HepG2 (cell line): Measurements from ENCODE around the gene FMNL1. TPM values are rescaled to one million over a fixed set of nuclear protein-coding genes. Genes with fewer than 3 reads are reported as not detected.

Experiments
- DDIT3 ChIP-seq: sonication (generic); formaldehyde crosslinking; IDR thresholded peaks from 2 replicates; pipeline ENCODE4 v1.4.0; 2020; ENCODE audit warnings: mild to moderate bottlenecking, missing genetic modification reagents
- DNMT3B ChIP-seq: conservative IDR thresholded peaks from 2 replicates; pipeline ENCODE4 v1.6.1; 2016; ENCODE audit warnings: missing biosample characterization, control low read depth
- E2F2 ChIP-seq: sonication (generic); formaldehyde crosslinking; IDR thresholded peaks from 2 replicates; pipeline ENCODE4 v1.4.0; 2020; ENCODE audit warnings: missing genetic modification reagents, borderline replicate concordance
- FOXM1 ChIP-seq: sonication (generic); formaldehyde crosslinking; IDR thresholded peaks from 2 replicates; pipeline ENCODE4 v1.5.0; 2020; ENCODE audit warnings: missing genetic modification reagents
- IRX3 ChIP-seq: sonication (generic); formaldehyde crosslinking; IDR thresholded peaks from 2 replicates; pipeline ENCODE4 v1.8.1; 2023; ENCODE audit warnings: mild to moderate bottlenecking, low read depth, missing genetic modification reagents, borderline replicate concordance
- KDM2A ChIP-seq: sonication (generic); formaldehyde crosslinking; IDR thresholded peaks from 2 replicates; pipeline ENCODE4 v1.4.0; 2020; ENCODE audit warnings: low read depth, missing genetic modification reagents, borderline replicate concordance
- KIAA2018 ChIP-seq: sonication (generic); formaldehyde crosslinking; IDR thresholded peaks from 2 replicates; pipeline ENCODE4 v1.5.0; 2020; ENCODE audit warnings: mild to moderate bottlenecking, missing genetic modification reagents, borderline replicate concordance
- MAF1 ChIP-seq: sonication (generic); formaldehyde crosslinking; IDR thresholded peaks from 2 replicates; pipeline ENCODE4 v1.5.0; 2020; ENCODE audit warnings: missing genetic modification reagents, borderline replicate concordance
- ZFYVE20 ChIP-seq: sonication (generic); formaldehyde crosslinking; IDR thresholded peaks from 2 replicates; pipeline ENCODE4 v1.8.0; 2023; ENCODE audit warnings: low read depth, mild to moderate bottlenecking, moderate library complexity, missing genetic modification reagents, borderline replicate concordance
- ZNF138 ChIP-seq: sonication (generic); formaldehyde crosslinking; IDR thresholded peaks from 2 replicates; pipeline ENCODE4 v1.5.0; 2020; ENCODE audit warnings: mild to moderate bottlenecking, low read depth, missing genetic modification reagents
- ZNF335 ChIP-seq: sonication (generic); formaldehyde crosslinking; IDR thresholded peaks from 2 replicates; pipeline ENCODE4 v1.4.0; 2020; ENCODE audit warnings: missing genetic modification reagents
- ZNF496 ChIP-seq: sonication (generic); formaldehyde crosslinking; IDR thresholded peaks from 2 replicates; pipeline ENCODE4 v1.8.1; 2023; ENCODE audit warnings: mild to moderate bottlenecking, moderate library complexity, missing genetic modification reagents; ENCODE audit not compliant: insufficient replicate concordance
- ZNF513 ChIP-seq: sonication (generic); formaldehyde crosslinking; conservative IDR thresholded peaks from 2 replicates; pipeline ENCODE4 v1.5.0; 2020; ENCODE audit warnings: missing genetic modification reagents
- ZNF562 ChIP-seq: sonication (generic); formaldehyde crosslinking; IDR thresholded peaks from 2 replicates; pipeline ENCODE4 v1.8.0; 2022; ENCODE audit warnings: missing genetic modification reagents, borderline replicate concordance
- ZNF639 ChIP-seq: conservative IDR thresholded peaks from 2 replicates; pipeline ENCODE4 v1.6.1; 2018; ENCODE audit warnings: missing genetic modification reagents
- ZNF749 ChIP-seq: sonication (generic); formaldehyde crosslinking; IDR thresholded peaks from 2 replicates; pipeline ENCODE4 v1.8.0; 2022; ENCODE audit warnings: mild to moderate bottlenecking, missing genetic modification reagents, moderate library complexity, borderline replicate concordance
- polyA plus RNA-seq, 8 experiments: library from polyadenylated mRNA; depleted of rRNA in 3 of 8; stranded (reverse) in 7 of 8; unstranded in 1 of 8; fragments of >200 nt; fragmentation: Illumina TruSeq in 4 of 8; extraction: Trizol in 4 of 8; gene quantifications; 2 replicates each; pipeline versions ENCODE4 v1.2.1 to v1.2.3, GENCODE V29; 2011 to 2016; ENCODE audit warnings: low read depth in 4 of 8, missing spikeins in 1 of 8, mixed read lengths in 1 of 8; ENCODE audit not compliant: insufficient read depth in 1 of 8
- total RNA-seq, 5 experiments: library from RNA; depleted of rRNA; stranded (reverse); fragments of >200 nt; fragmentation: Illumina TruSeq; extraction: Trizol; gene quantifications; 2 replicates each; pipeline ENCODE4 v1.2.3, GENCODE V29; 2016; ENCODE audit warnings: low read depth in 1 of 5

The FMNL1 gene
- total and polyA plus RNA-seq, 2 of the 13 experiments (the other 11 are each of a cell fraction or from before 2014, with no cell fraction given): 0.53 to 0.70 TPM

GRCh38 chr17:45218895-45219661 lies 2.6 kb upstream of the FMNL1 start (continued):
- TF ChIP-seq ZNF496: no peak
- TF ChIP-seq E2F2 (CRISPR knock-in tag): no peak
- no peak for TF ChIP-seq DDIT3 (CRISPR knock-in tag)
- no peak for TF ChIP-seq DNMT3B
- no peak for TF ChIP-seq ZNF335 (CRISPR knock-in tag)
- TF ChIP-seq ZNF749 (CRISPR knock-in tag): no peak
- TF ChIP-seq FOXM1 (CRISPR knock-in tag): no peak
- peak; percentile 51; the same call in 1 of the 2 replicates for TF ChIP-seq KDM2A (CRISPR knock-in tag)
- TF ChIP-seq ZNF138 (CRISPR knock-in tag): no peak
- no peak for TF ChIP-seq KIAA2018 (CRISPR knock-in tag)
- no peak for TF ChIP-seq ZNF562 (CRISPR knock-in tag)
- TF ChIP-seq ZFYVE20 (CRISPR knock-in tag): no peak
- no peak for TF ChIP-seq MAF1 (CRISPR knock-in tag)
- no peak for TF ChIP-seq ZNF639 (CRISPR knock-in tag)
- no peak for TF ChIP-seq ZNF513 (CRISPR knock-in tag)
- no peak for TF ChIP-seq IRX3
